GM12873 (cell line): ENCODE measurements around the gene NAP1L5.

Experiments used
- CTCF ChIP-seq: IDR thresholded peaks from 2 replicates; pipeline ENCODE4 v1.5.1; 2012; ENCODE audit warnings: low read depth, mild to moderate bottlenecking, moderate library complexity, low read length, control low read depth; ENCODE audit not compliant: insufficient read depth; ENCODE audit errors: missing control alignments

Gene NAP1L5

GRCh38 chr4:88731381-88731780 is 33.8 kb upstream of the NAP1L5 start:
- TF ChIP-seq CTCF, result no peak

- TF ChIP-seq CTCF, result no peak
Observed at GRCh38 chr4:88730811-88731210, 33.2 kb upstream of the NAP1L5 start.

- TF ChIP-seq CTCF, result no peak
Observed at GRCh38 chr4:88729146-88729760, 31.6 kb upstream of the NAP1L5 start.

- no peak for TF ChIP-seq CTCF
Observed at GRCh38 chr4:88728146-88728545, 30.5 kb upstream of the NAP1L5 start.

- no peak for TF ChIP-seq CTCF
Observed at GRCh38 chr4:88725986-88726385, 28.4 kb upstream of the NAP1L5 start.

- TF ChIP-seq CTCF, result no peak
Observed at GRCh38 chr4:88725143-88725542, 27.5 kb upstream of the NAP1L5 start.

- TF ChIP-seq CTCF, result no peak
Observed at GRCh38 chr4:88724406-88724805, 26.8 kb upstream of the NAP1L5 start.
